AG09319 (cell line): ENCODE measurements around the gene PLCB1.
A peak's percentile ranks its signal among the peaks of the same experiment; 100 is the strongest.

Source experiments
- DNase-seq: peaks from one replicate; pipeline ENCODE4 v3.0.0-alpha.2; 2010; ENCODE audit warnings: low read depth; ENCODE audit errors: extremely low read depth
- CTCF ChIP-seq: IDR thresholded peaks from 2 replicates; pipeline ENCODE4 v1.5.1; 2011; ENCODE audit warnings: low read depth, mild to moderate bottlenecking, inconsistent platforms, low read length, moderate library complexity

The PLCB1 gene

GRCh38 chr20:8144282-8145245 is 12.5 kb downstream of the PLCB1 start:
- no peak for TF ChIP-seq CTCF
- peak; percentile 57 for DNase-seq

GRCh38 chr20:8145246-8146168 is 13.4 kb downstream of the PLCB1 start:
- no peak for DNase-seq
- no peak for TF ChIP-seq CTCF

- no peak for TF ChIP-seq CTCF
These were observed 15.4 kb downstream of the PLCB1 start for GRCh38 chr20:8147476-8147875.

GRCh38 chr20:8148501-8148900 is 16.4 kb downstream of the PLCB1 start:
- DNase-seq, result no peak
- no peak for TF ChIP-seq CTCF

More at GRCh38 chr20:8147476-8147875, 15.4 kb downstream of the PLCB1 start:
- no peak for DNase-seq

GRCh38 chr20:8150591-8150990 is 18.5 kb downstream of the PLCB1 start:
- TF ChIP-seq CTCF, result no peak
- no peak for DNase-seq

- DNase-seq, result no peak
- TF ChIP-seq CTCF, result no peak
These were observed 19.3 kb downstream of the PLCB1 start for GRCh38 chr20:8151372-8151771.
